Kidney glomerular epithelial cell (primary cell): ENCODE results near the gene TBX15.

Experiments used
- DNase-seq: peaks from one replicate; lab custom pipeline; 2025; lab: John Stamatoyannopoulos, UW

The TBX15 gene

DNA sequence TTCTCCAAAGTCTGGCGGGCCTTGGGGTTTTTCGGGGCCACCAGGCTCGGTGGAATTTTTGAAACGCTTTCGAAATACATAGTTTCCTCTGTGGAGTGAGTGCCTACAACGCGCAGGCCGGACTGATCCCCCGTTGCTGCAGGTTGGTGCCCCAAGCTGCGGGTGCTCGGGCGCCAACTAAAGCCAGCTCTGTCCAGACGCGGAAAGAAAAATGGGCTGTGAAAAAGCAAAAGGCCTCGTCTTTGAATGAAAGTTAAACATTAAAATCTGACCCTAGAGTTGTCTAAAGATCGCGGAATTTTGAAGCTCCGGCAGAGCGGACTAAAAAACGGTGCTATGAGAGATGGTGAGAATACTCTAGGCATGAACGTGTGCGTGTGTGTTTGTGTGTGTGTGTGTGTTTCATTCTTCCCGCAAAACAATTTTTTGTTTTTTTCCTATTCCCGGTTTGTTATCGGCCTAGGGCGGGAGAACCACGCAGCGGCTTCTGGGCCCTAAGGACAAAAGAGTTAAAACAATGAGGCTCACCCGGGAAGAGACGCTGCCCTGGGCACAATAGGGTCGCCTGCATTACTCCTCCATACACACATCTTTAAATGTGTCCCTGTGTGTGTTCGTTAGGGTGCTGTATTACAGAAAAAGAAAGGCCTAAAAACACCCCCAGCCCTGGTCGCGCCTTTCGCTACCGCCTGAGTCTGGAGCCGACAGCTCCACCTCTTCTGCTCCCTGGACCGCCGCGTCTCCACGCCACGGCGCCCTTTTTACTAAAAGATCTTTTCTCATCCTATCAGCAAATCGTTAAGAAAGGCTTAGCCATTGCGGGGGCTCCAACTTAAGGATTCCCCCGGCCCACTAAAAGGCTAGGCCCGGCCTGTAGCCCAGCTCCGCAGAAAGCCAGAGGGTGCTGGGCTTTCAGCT is 3.2 kb downstream of the TBX15 start:
- no peak for DNase-seq

DNA sequence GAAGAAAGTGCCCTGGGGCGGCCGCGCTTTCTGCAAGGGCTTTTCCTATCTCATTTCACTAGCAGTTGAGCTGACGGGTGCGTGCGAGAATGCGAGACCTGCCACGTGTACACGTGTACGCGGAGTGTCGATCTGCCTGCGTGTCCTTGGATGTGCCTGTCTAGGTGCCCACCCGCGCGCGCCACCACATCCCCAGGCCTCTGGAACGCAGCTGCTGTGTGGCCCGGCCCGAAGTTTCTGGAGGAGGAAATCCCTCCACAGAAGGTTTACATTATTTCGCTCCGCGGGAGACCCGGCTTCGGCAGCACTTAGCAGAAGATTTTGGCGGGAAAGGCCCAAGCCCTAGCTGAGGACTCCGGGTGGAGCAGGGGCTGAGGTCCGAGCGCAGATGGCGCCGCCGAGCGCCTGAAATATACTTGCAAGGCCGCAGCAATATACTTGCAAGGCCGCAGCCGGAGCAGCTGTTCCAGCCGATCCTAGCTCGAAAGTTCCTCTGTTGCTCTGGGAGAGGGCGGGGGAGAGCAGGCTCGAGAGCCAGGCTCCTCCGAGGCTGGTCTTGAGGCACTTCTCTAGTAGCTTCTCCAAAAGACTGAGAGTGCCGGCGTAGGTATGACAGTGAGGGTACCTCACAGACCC is 3.9 kb downstream of the TBX15 start:
- DNase-seq = no peak

DNA sequence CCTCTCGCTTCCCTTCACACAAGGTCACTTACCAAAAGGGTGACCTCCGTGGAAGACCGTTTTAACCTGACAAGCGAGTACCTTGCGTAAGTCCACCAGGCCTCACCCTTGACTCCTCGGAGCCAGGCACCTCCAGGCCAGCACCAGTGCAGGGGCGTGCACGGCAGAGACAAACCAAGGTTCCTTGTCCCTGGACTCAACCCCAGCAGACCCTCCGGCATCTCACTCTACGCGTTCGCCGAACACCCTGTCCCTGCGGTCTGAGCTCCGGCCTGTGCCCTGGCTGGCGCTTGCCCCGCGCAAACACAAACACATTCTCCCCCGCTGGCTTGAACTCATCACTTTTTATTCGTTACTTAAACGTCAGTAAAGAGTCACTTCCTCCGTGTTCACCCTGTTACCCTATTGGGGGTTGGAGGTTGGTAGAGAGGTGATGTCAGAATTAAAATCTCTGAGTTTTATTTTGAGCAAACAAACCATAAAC is 4.5 kb downstream of the TBX15 start:
- DNase-seq = no peak

DNA sequence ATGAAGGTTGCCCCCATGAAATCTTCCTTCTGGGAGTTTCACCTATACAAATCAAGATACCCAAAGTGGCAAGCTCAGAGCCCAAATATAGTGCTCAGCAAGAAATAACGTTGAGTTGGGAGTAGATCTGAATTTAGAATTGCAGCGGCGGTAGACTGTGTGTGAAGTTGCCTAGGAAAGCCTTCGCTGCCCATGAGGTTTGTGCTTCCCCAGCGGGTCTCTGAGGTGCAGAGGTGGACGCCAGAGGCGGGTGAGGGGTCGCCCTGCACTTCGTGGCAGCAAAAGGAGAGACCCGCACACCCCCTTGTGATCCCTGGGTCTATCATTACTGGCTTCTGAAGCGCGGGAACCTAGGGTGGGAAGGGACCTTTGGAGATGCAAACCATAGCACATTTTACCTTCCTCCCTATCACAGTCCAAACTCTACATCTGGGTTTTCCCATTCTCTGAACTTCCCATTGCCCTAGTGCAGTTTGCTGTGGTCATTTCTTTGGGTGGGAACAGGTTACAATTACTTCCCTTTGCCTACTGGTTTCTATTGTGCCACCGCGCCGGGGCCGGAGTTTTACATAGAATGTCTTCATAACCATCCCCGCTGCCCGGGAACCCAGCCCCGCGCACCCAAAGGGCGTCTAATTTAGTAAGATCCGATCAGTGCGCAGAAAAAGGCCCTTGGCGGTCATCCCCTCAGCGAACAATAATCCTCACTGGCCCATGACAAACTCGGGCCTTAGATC is 5.2 kb downstream of the TBX15 start:
- no peak for DNase-seq

DNA sequence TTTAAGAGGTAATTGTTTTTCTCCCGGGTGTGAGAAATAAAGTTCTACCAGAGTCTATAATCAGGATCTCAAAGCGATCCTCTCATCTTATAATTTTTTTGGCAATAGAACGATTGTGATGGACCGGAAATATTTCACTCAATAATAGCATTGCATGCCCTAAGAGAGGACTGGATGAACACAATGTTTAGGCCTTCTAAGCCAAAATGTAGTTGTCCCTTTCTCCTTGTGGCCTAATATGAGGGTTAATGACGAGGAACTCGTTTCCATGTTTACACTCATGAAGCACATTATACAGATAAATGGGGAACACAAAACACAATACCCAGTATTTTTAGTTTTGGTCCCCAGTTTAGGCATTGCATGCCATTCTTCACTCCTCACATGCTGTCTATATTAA is 5.9 kb downstream of the TBX15 start:
- no peak for DNase-seq

DNA sequence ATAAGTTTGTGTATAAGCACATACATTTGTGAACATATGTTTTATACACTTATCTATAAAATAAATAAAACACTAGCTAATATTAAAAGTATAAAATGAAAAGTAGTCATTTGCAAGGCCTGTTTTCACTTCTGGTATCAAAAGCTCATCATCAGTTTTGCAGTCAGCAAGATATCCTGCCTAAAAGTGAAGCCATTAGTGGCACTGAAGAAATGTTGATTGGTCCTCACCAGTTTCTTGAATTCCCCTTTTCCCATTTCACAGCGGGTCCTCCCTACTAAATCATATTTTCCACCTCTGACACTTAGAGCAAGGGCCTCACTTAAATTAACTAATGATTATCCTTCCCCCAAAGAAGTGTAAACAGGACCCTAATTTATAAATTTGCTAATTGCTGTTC is 6.7 kb downstream of the TBX15 start:
- DNase-seq = no peak

DNA sequence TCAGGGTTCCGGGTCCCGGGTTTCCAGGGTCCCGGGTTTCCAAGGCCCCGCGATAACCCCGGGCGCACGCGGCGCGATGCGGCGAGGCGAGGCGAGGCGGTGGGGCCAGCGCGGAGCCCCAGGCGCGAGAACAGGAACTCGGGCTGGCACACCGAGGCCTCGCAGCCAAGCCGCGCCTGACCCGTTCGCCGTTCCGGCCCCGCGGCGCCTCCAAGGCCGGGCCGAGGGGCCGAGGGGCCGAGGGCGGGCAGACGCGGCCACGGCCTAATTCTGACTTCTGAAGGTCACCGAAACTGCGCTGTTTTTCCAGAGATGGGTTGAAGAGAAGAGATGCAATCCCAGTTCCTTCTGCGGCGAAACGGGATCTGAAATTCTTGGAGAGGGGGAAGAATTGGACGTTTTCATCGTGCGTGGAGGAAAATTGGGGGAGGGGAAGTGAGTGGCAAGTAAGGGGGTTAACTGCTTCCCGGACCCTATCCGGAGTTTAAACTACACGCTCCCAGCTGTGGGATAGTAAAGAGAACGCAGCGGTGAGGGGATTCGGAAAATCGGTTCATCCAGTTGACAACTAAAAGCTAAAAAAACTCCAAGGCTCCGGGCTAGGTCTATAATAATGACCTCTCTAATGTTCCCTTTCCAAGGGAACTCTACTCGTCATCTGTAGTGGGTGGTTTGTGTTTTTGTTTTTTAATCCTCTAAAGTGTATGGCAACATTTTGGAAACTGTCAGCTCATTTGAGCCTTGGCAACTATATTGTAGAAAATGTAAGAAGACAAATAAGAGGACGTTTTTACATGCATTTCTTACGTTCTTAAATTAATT is 8.2 kb downstream of the TBX15 start:
- DNase-seq = no peak

DNA sequence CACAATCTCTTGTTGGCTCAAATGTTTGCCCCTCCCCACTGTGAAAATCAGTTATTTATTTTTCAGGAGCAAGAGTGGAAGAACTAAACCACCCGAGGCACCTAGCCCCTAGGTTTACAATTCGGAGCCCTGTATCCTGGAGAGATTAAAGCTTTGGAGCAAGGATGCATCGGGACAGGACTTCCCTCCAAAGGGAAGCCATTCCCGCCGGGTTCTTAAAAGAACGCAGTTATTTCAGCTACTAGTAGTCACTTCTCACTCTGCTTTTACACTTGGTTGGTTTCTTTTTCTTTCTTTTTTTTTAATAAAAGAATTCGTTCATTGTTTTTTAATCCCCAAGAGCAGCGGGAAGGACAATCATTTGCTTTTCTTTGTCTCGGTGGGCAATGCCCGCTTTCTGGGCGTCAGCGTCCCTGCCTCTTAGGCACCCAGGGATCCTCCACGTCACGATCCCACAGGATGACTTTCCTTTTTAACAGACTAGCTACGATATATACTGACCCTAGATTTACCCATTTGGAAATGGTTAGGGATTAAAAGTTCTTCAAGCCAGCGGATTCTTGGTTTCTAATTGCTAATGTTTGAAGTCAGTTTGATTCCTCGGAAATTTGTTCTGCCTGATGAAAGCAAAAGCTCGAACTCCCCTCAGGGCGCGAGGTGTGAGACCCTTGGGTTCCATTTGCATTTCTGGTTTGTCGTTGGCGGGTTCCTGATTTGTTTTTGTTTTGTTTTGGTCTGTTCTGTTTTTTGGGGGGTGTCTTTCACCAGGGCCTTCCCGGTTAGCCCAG is 9.0 kb downstream of the TBX15 start:
- DNase-seq = no peak

DNA sequence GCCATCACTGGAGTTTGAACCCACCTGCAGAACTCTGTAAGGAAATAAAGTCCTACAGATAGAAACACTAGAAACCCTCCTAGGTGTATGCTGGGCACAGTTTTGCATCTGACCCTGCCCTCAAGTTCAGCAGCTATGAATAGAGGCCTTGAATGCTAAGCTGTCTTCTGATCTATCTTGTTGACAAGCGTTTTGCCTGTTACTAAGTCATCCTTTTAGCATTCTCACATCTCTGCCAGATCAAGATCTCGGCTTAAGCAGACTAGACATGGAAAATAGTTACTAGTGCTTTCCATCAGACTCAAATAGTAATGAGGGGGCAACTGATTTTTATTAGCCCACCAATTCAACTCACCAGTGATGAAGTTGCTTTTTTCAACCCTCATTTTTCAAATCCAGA is 10.5 kb downstream of the TBX15 start:
- no peak for DNase-seq

DNA sequence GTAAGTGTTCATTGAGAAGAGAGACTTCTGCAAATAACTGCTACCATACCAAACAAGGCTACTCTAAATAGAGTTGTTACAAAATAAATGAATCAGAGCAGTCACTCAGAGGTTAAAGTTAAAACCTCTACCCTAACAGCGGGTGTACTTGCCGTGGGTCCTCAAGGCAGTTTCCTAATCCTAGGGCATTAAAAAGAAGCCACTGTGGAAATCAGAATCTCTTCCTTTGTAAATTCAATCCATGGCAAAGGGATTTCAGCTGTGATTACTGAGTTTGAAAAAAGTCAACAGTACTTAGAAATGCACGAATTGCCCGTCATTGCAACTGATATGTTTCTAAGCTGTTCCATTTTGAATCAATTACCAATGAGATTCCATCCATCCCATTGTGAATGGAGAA is 13.5 kb downstream of the TBX15 start:
- DNase-seq = no peak

DNA sequence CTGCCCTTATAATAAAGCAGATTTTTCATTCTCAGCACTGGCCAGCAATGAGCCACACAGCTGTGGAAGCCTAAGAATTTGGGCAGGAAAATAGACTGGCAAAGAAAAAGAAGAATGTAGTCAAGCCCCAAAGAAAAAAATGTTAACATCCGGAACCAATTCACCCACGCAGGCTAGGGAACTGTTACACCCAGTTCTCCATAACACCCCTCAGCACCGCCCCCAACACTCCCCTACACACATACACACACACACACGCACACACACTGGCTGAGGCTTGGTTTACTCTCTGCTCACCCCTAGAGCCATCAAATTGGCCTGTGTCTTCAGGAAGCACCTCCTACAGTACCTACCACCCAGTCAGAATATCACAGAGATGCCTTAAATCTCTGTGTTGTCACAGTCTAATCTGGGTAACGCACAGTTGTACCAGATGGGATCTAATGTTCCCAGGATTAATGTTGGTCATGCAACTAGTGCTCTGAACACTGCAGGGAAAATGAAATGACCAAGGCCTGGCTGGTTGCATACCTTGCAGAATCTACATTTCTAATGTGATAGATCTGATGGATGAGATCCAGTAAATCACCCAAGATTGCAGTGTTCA is 14.5 kb downstream of the TBX15 start:
- no peak for DNase-seq

DNA sequence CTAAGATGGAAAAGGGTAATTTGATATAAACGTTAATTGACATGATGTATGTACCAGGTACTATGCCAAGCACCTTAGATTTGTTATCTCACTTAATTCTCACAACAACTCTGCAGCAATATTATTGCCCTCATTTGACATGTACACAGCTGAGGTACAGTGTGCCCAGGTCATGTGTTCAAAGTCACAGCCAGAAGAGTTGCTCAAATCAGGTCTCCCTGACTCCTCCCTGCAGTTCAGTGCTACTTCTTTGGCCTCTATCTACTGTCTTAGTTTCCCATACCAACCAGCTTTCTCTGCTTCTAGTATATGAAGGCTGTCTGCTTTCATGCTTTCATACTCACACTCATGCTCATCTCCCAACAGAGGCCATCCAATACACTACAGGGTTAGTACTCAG is 15.1 kb downstream of the TBX15 start:
- no peak for DNase-seq

DNA sequence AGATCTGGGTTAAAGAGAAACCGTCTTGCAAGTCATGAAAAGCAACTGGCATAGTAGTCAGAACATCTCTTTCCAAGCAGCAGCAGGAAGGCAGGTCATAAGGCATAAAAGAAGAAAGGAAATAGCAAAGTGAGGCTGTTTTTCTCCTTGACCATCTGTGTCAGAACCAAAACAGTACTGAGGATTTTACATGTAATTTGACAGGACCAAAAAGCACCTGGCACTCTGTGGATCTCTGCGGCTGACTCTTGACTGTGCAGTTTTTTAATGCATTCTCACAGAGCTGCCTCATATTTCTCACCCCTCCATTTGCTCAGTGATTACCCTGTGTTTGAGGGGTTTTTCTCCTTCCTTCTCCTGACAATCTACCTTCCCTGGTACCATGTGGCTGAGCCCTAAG is 17.7 kb downstream of the TBX15 start:
- DNase-seq = no peak

DNA sequence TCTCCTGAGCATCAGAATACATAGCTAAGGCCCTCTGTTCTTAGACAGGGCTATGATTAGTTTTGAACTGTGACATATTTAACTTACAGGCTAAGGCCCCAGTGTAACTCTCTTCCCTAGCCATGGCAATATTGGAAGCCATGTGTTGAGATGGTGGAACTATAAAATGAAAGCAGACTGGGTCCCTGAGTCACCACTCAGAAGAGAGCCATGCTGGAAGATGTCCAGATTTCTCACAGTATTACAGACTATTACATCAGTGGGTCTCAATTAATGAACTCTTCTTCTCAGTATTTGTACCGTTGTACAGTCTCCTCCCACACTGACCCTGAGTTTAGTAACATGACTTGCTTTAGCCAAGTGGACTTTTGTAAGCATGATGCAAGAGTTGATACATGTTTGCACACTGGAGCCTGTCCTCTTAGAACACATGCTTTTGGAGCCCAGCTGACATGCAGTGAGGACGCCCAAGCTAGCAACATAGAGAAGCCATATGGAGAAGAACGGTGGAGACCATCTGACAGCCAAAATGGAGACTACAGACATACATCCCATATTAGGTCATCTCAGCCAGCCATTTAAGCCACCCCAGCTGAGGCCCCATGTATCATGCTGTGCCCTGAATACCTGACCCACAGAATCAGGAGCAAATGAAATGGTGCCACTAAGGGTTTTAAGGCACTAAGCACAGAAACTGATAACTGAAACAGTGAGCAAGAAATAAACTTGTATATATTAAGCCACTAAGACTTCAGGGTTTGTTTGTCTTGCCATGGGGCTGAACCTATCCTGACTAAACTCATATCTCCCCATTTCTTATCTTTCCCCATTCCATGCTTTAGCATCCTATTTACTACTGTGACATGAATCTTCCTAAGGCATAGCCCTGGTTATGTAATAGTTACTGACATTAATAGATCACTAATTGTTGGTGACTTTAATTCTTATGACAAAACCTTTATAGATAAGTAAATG is 24.4 kb downstream of the TBX15 start:
- peak; percentile 32 for DNase-seq

DNA sequence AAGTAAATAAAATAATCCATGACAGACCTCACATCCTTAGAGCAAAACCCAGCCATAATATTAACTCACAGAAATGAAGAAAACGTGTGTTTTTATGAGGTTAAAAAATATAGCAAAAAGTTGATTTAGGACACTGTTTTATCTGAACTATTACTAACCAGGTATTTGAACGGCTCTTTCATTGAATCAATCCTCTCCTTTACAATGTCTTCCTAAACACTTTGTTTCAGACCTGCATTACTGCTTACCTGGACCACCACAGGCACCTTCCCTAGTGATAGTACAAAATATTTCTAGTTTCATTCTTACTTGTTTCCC is 25.0 kb downstream of the TBX15 start:
- no peak for DNase-seq

DNA sequence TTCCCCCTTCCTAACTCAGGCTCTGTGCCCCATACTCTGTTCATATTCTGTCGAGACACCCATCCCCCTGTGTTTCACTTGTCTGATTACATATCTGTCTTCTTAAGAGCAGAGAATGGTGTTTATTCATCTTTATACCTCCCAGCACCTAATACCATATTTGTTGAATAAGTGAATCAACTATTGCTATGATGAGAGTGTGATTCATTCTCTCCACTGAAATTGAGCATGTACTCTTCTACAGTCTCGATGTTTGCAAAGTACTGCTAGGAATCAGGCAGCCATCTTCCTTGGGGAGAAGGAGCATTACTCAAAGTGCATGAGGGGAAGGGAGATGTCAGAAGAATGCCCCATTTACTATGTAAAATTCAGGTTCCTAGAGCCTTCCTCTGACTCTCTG is 27.0 kb downstream of the TBX15 start:
- DNase-seq = no peak

DNA sequence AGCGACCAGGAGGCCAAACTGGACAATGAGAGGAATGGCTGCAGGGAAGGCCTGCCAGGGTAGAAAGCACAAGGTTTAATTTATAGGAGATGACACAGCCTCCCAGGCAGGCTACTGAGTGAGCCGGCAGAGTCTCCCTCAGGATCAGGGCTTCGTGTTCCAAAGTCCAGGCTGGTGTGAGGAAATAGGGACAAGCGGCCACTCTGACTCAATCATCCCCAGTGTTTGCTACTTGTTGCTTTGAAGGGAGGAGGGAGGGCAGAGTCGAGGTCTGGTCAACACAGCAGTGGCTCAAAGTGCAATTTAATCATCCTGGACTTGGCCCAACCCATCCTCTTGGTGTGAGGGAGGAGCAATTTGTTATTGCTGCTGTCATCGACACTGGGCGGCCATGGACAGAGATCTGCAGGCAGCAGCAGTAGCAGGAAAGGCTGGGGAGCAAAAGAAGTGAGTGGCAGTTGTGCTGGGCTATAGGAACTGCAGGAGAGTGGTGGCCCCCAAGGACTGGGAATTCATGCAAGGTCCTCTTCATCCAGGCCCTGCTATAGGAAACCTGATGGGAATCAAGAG is 27.5 kb downstream of the TBX15 start:
- DNase-seq = no peak

DNA sequence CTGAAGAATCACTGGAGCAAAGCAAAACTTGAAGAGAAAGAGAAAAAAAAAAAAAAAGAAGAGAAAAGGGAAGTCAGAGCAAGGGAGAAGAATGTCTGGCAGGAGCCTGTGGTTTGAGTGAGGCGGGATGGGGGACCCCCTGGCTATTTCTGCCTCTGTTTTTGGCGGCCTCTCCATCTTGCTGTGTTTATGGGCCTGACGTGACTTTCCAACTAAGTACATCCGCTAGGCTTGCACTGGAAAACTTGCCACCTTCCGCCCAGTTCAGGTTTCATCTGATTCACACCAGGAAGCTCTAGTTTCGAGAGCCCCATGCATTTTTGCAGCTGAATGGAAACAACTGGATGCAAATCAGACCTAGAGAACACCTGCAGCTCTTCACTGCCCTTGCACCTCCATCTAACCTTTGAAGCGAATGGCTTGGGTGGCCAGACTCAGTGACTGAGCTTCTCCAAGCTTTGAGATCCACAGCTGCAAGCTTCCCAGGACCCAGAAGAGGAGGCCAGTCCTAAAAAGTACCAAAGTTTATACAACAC is 28.0 kb downstream of the TBX15 start:
- no peak for DNase-seq
